ENCODE data around the gene CAMTA1.

DNA sequence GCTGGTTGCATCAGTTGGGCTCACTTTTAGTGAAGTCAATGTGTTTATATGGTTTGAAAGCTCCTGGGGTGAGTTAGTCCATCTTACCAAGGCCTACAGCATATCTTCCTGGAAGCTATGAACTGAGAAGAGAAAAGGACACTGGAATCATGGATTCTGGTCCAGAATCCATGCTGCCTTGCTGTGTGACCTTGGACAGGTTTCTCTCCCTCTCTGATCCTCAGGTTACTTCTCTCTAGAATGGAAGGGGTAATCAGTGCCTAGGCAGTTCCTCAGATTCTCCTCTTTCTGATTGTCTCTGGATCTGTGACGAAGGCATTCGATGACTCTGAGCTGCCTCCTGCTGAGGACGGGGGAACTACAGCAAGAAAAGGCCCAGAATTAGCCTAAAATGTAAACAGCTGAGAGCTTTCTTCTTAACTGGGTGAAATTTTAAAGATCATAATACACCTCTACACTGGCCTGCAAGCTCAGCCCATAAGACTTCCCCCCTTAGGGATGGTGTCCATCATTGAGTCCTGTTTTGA lies 560.9 kb downstream of the CAMTA1 start:
- TF ChIP-seq POLR2A (IDR thresholded peaks at IDR 0.05; ENCODE audit: low read length) (no peak), GATA1 (IDR thresholded peaks at IDR 0.05; ENCODE audit: low read depth, low read length) (no peak)

All from erythroblast (primary cell).